HG03108 (cell line): ENCODE results near the gene NSMCE1.
"Not testable (repeated sequence)": the region's sequence is repeated elsewhere in the genome, so short reads cannot be mapped to it uniquely, and the experiment has no call there.

Experiments used
- ATAC-seq: cut with Tn5 transposase; IDR thresholded peaks from one replicate; pipeline ENCODE4 v1.9.1; 2021; ENCODE audit warnings: moderate library complexity; ENCODE audit not compliant: unreplicated experiment

The NSMCE1 gene

DNA sequence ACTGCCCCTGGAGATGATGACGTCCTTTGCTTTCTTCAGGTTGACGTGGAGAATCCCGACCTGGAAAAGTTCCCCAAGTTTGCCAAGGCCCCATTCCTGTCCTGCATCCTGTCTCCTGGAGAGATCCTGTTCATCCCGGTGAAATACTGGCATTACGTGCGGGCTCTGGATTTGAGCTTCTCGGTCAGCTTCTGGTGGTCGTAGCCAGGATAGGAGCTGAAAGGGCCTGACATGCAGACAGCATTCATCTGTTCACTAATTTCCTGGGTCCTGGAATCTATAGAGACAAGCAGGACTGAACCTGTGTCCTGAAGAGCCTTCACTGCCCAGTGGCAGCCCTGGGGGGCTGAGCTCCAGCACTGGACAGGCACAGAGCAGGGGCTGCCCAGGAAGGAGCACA is 48.0 kb downstream of the NSMCE1 start:
- ATAC-seq, result no peak

DNA sequence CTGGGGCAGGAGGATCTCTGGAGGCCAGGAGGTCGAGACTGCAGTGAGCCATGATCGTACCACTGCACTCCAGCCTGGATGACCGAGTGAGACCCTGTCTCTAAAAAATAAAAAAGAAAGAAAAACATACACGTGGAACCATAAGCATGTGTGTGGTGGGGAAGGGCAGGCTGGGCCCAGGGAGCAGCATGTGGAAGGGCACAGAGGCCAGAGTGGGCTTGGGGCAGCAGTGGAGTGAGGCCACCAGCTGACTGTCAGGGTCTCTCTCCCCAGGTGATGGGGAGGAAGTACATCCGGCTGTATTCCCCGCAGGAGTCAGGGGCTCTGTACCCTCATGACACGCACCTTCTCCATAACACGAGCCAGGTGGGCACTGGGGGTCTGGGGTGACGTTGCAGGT is 48.5 kb downstream of the NSMCE1 start:
- no peak for ATAC-seq

DNA sequence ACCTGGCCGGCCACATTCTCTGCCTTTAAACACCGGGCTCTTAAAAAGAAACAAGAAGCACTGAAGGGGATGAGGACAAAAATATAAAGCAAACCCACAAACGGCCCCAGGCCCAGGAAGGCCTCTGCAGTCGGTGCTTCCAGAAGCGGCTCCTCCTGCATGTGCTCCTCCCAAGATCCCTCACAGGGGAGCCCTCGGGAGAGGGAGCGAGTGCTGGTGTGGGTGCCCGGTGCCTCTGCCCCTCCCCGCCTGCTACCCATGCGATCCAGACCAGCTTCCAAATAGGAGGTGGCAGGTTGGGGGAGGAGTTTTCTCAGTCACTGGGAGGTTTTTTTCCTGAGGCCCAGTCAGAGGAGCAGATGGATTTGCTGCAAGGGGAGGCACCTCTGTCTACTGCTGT is 49.4 kb downstream of the NSMCE1 start:
- no peak for ATAC-seq

DNA sequence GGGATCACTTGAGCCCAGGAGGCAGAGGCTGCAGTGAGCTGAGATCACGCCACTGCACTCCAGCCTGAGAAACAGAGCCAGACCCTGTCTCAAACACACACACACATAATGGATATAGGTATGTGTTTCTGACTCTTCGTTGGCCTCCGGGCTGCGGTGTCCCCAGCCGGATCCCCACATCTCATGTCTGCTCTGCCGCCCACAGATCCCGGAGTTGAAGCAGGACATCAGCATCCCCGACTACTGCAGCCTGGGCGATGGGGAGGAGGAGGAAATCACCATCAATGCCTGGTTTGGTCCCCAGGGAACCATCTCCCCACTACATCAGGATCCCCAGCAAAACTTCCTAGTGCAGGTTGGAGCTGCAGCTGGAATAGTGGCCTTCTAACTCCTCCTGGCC is 49.8 kb downstream of the NSMCE1 start:
- no peak for ATAC-seq

DNA sequence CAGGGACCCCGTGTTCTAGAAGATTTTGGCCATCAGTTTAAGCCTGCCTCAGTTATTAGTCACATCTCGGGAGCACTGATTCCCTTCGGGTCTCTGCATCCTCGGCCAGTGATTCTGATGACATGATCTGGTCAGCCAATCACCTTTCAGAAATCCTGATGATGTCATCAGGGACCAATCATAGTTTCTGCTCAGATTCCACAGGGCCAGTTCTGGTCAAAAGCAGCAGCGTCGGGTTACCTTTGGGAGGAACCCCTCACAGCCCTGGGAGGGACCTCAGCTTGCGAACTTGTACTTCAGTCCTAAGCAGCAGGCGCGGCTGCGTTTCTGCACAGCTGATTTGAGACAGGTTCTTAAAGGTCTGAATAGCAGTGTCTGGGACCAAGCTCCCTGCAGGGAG is 51.3 kb downstream of the NSMCE1 start:
- ATAC-seq, result no peak

DNA sequence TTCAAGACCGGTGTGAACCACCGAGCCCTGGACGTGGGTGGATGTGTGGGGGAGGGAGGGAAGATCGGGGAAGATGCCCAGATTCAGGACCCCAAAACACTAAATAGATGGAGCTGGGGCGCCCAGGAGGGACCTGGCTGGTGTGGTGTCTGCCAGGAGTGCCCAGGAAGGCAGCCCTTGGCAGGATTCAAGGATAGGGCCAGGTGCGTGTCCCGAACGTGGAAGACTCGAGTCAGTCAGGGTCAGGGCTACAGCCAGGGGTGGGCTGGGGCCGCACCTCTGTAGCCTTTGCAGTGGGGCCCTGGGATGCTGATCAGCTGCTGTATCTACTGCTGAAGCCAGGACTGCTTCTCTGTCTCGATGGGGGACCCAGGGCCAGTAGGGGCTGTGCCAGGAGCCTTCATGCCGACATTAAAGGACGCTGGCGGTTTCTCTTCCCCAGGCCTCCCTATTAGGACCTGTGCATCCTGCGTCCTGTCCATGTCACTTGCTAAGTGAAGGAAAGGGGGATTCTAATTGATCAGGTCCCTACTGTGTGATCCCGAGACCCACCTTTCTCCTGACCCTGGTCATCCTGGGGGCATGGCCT is 52.2 kb downstream of the NSMCE1 start:
- no peak for ATAC-seq

DNA sequence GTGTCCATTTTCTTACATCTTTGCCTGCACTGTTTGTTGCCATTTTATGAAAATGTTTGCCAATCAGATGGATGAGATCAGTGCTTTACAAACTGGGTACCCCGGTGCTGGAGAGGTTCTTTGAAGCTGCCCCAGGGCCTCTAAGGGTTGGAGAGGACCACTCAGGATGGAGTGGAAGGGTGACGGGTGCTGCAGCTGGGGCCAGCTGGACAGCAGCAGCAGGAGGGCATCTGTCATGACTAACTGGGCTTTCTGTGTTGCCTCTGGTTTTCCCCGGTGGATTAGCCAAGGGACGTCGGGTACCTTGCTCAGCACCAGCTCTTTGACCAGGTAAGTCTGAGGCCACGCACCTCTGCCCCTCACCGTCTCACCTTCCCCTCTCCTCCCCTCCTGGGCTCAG is 52.9 kb downstream of the NSMCE1 start:
- ATAC-seq, result no peak

DNA sequence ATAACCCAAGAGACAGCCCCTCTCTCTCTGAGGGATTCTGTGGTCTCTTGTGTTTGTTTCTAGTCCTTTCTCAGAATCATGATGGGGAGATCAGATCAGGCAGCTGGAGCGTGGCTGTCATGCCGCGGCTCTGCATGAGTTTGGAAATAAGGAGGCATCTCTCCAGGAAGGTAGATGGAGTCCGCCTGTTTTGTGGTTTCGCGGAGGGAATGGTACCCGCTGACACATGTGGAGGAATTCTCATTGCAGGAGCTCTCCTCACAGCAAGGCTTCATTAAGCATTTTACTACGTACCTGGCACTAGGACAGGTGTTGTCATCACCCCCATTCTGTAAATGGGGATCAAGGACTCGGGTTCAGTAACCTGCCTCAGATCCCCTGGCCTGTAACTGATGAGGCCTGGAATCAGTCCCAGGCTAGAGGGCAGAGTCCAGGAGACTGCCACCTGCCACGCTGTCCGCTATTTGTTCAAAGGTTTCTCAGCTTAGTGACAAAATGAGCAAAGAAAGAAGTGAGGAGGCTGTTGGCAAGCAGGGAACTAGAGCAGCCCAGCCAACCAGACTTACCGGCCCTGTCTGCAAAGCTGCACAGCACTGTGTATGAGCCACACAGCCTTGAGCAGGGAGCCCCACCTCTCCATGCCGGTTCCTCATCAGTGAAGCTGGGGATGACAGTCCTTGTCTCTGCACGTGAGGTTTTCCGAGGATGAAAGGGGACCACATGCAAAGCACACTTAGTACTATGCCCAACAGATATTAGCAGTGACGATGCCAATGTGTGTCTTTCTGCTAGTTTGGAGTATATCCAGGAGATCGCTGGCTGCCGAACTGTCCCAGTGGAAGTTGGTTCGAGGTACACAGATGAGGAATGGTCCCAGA is 54.2 kb downstream of the NSMCE1 start:
- ATAC-seq, result no peak

DNA sequence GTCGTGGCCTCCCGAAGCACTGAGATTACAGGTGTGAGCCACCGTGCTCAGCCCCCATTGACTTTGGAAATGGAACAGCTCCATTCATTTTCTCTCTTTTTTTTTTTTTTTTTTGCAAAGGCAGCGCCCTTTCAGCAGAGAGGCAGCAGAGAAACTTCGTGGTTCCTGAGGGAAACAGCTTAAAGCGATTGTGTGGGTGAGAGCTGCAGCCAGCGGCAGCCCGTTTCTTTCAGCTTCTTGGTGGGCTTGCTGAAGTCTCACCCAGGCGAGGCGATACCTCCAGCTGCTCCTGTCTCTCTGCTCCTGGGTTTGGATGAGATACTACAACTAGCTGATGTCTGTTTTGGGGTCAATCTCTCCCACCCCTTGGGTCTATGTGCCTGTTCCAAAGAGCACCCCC is 57.5 kb downstream of the NSMCE1 start:
- no peak for ATAC-seq

DNA sequence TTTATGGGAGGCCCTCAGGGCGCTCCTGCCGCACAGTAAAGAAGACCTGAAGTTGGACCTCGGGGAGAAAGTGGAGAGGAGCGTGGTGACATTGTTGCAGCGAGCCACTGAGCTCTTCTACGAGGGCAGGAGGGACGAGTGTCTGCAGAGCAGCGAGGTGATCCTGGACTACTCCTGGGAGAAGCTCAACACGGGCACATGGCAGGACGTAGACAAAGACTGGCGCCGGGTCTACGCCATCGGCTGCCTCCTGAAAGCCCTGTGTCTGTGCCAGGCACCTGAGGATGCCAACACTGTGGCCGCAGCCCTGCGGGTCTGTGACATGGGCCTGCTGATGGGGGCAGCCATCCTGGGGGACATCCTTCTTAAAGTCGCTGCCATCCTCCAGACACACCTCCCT is 58.4 kb downstream of the NSMCE1 start:
- no peak for ATAC-seq

DNA sequence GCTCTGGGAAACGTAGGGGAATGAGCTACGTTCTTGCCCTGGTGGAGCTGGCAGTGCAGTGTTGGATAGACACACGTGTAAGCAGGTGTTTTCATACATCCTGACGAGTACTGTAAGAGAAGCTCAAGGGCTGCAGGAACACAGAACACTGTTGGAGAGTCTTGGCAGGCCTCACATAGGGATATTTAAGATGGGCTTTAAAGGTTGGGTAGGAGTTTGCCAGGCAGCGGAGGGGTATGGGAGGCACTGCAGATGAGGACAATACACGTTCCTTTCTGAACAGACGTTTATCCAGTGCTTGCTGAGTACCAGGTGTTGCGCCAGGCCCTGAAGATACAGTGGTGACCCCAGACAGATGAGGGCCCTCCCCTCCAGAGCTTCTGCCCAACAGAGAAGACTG is 59.0 kb downstream of the NSMCE1 start:
- ATAC-seq, result no peak

DNA sequence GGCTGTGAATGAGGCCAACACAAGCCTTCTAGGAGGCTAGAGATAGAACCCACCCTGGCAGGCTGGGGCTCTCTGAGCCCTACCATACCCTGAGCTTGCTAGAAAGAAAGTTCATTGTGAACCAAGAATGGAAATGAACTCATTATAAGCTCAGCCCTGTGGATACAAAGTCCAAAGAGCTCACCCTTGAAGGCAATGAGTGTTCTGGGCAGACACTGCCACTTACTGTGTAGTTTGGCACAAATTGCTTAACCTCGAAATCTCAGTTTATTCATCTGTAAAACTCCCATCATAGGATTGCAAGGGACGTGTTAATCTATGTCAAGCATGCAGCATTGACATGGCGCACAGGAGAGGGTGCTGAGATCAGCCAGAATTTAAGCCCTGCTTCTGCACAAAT is 59.8 kb downstream of the NSMCE1 start:
- ATAC-seq, result no peak

DNA sequence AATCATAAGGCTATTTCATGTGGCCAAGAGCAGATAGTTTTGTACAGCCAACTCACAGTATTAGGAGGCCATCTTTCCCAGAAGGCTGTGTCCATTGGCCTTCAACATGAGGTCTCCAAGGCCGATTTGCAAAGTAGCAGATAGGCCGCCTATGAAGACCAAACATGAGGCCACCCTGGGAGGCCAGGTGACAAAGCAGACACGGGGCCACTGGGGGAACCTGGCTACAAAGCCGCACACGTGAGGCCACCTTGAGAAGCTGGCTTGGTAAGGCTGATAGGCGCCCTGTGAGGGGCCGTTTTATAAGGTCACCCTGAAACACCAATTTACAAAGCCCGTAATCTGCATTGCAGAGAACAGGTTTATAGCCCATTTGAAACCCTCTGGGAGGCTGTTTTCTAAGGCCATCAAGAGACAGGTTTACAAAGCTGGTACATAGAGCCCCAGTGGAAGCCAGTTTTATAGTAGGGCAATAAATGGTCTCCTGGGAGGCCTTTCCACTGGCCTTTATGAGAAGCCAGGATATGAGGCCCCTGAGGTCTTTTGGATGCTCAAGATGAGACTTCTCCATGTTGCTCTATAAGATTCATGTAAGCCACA is 60.4 kb downstream of the NSMCE1 start:
- no peak for ATAC-seq

DNA sequence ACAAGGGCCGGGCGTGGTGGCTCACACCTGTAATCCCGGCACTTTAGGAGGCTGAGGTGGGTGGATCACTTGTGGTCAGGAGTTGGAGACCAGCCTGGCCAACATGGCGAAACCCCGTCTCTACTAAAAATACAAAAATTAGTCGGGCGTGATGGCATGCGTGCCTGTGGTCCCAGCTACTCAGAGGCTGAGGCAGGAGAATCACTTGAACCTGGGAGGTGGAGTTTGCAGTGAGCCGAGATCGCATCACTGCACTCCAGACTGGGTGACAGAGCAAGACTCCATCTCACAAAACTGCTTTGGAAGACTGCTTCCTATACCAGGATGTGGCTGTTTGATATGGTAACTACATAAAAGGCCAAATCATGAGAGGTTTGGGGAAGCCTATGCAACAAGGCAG is 61.5 kb downstream of the NSMCE1 start:
- ATAC-seq, result not testable (repeated sequence)

DNA sequence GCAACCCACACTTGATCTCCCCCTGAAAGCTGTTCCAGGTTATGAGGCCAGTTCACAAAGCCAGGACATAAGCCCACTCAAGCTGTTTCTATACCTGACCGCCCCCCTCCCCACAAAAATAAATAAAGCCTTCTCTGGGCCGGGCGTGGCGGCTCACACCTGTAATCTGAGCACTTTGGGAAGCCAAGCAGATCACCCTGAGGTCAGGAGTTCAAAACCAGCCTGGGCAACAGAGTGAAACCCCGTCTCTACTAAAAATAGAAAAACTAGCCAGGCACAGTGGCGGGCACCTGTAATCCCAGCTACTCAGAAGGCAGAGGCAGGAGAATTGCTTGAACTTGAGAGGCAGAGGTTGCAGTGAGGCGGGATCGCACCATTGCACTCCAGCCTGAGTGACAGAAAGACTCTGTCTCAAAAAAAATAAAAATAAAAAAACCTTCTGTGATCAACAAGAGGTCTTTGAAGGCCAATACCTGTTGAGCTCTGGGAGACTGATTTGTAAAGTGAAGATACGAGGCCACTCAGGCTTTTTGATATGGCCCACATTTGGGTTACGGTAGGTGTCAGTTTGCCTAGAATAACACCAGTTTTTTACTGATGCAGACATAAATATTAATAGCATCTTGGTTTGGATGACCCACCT is 63.0 kb downstream of the NSMCE1 start:
- no peak for ATAC-seq

DNA sequence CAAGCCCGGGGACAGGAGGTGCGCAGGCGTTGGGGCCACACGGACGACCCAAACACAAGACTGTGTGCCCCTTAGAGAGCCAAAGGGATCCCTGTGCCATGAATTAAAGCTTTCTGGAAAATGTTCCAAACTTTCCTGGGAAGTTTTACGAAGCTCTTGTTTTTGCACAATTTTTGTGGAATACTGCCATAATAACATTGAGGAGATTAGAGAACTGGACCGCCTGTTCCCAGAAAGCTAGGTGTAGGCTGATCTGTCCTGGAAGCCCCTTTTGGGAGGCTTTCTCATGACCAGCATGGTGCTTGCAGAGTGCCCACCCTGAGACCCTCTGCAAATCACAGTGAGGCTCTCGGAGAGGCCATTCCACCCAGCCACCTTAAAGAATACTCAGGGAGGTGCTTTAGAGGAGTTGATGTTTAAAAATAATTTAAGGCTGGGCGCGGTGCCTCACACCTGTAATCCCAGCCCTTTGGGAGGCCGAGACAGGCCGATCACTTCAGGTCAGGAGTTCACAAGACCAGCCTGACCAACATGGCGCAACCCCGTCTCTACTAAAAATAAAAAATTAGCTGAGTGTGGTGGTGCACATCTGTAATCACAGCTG is 64.2 kb downstream of the NSMCE1 start:
- no peak for ATAC-seq

DNA sequence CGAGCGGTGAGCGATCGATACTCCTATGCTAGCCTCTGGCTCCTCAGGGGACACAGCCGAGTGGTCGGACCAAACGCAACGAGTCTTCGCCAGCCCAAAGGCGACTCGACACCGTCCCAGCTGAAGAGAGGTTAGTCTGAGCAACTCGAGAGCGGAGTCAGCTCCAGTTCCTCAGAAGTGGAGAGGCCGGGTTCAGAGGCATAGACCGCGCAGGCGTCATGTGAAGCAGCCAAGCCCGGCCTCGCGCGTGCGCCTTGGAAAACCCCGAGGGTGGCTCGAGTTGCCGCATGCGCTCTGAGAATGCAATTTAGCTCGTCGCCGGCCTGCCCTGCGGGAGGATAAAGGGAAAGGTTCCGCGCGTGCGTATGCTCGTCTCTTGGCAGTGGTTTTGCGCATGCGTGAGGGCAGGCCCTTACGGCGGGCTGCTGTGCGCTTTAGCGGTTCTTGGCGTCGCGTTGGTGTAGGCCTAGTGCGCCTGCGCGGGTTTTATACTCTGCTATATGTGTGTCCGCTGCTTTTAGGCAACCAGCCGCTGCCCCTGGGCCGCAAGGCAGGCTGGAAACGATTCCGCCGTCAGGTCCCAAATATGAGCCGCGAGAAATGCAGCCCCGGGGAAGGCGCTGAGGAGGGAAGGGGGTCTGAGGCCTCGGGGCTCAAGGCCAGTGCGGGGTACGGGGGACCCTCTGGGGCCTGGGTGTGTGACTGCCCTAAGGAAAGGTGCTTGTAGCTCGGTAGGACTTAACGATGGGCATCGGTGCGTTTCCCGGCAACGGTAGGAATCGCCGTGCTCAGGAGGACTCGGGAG is 64.9 kb downstream of the NSMCE1 start, which contains the start of gene KDM8:
Gene KDM8, plus strand, starts transcription at position 20 of the 805 bp plus-strand sequence. CDS start 6,598 bp downstream, outside the sequence.
- ATAC-seq, result peak; percentile 82

DNA sequence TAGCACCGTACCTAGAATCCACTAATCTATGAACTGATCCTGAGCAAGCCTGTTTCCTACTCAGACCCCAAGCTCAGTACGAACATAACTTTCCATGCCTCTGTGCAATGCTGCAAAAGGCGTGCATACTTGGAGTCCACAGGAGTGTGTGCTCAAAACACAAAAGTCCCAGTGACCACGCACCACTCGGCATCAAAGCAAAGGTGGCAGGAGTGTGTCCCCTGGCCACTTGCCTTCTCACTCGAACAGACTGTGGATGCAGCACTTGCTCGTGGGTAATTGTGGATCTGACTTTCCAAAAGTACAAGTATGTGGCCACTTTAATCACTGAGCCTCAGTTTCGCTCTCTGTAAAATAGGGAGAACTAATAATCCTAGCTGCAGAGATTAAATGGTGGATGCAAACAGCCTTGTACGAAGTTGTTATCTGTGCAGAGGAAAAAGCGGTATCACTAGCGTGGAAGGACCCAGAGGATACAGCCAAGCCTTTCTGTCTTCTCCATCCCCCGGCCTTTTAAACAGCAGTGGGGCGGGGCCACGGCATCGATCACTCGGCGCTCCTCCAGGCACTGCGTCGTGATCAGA is 65.6 kb downstream of the NSMCE1 start:
- ATAC-seq, result peak; percentile 48

DNA sequence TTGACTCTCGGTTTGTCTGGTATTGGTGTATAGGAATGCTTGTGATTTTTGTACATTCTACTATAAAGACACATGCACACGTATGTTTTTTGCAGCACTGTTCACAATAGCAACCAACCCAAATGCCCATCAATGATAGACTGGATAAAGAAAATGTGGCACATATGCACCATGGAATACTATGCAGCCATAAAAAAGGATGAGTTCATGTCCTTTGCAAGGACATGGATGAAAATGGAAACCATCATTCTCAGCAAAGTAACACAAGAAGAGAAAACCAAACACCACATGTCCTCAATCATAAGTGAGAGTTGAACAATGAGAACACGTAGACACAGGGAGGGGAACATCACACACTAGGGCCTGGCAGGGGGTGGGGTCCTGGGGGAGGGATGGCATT is 67.7 kb downstream of the NSMCE1 start:
- not testable (repeated sequence) for ATAC-seq

DNA sequence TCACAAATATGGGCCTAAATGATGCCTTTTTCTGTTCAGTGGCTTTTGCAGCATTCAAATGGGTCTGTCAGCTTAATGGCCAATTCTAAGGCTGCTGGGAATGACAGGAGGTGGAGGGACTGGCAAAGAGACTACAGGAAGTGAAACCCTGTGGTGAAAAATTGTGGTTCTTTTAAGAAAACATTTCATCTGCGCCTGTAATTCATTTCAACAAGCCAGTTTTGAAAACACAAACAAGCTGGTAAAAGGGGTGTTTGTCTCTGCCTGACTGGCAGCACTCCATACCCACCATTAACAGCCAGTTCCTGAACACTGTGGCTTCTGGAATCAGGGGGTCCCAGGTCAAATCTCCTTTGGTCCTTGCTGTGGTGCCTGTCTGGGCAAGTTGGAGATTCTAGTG is 68.8 kb downstream of the NSMCE1 start:
- no peak for ATAC-seq
